Kidney epithelial cell (primary cell): ENCODE data around the gene PCTP. TPM values are rescaled to one million over a fixed set of nuclear protein-coding genes. Genes with fewer than 3 reads are reported as not detected.

Experiments
- DNase-seq: peaks from one replicate; pipeline ENCODE4 v3.0.0-alpha.2; 2010; ENCODE audit warnings: low read depth
- H3K27me3 ChIP-seq: 2 replicates; pipeline ENCODE4 v1.6.0; 2011; ENCODE audit warnings: low read length; ENCODE audit not compliant: control insufficient read depth, insufficient read depth
- H3K36me3 ChIP-seq: 2 replicates; pipeline ENCODE4 v1.5.1; 2011; ENCODE audit warnings: low read length; ENCODE audit not compliant: control insufficient read depth, insufficient read depth
- H3K4me3 ChIP-seq: 2 replicates; pipeline ENCODE4 v1.5.1; 2011; ENCODE audit warnings: low read depth, mild to moderate bottlenecking, control low read depth, low read length
- total RNA-seq: library from RNA; depleted of rRNA; stranded (reverse); fragments of >200 nt; gene quantifications from 2 replicates; pipeline ENCODE4 v1.2.3, GENCODE V29; 2015
- TF ChIP-seq, protein P1 (sequence below): IDR thresholded peaks from 2 replicates; pipeline ENCODE4 v1.5.1; 2011; ENCODE audit warnings: mild to moderate bottlenecking, moderate library complexity, low read length, control low read depth, inconsistent platforms; ENCODE audit not compliant: insufficient read depth, poor library complexity, severe bottlenecking

The PCTP gene
- total RNA-seq, 1 donor from 2014 or later: 32.2 TPM

DNA sequence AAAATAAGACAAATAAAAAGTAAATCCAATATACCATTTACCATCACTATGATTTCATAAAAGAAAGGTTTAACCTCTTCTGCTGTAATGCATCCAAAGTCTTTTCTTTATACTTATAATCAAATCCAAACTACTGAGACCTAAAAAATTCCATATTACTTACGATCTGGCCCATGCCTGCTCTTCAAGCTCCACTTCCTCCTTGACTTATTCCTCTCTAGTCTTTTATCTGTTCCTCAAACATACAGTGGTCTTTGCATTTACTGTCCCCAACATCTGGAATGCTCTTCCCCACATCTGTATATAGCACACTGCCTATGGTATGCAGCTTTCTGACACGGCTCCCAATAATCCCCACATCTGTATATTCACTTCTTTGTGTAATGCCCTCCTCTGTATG, 33.8 kb downstream of the PCTP start:
- DNase-seq: no peak
- TF ChIP-seq, protein P1, sequence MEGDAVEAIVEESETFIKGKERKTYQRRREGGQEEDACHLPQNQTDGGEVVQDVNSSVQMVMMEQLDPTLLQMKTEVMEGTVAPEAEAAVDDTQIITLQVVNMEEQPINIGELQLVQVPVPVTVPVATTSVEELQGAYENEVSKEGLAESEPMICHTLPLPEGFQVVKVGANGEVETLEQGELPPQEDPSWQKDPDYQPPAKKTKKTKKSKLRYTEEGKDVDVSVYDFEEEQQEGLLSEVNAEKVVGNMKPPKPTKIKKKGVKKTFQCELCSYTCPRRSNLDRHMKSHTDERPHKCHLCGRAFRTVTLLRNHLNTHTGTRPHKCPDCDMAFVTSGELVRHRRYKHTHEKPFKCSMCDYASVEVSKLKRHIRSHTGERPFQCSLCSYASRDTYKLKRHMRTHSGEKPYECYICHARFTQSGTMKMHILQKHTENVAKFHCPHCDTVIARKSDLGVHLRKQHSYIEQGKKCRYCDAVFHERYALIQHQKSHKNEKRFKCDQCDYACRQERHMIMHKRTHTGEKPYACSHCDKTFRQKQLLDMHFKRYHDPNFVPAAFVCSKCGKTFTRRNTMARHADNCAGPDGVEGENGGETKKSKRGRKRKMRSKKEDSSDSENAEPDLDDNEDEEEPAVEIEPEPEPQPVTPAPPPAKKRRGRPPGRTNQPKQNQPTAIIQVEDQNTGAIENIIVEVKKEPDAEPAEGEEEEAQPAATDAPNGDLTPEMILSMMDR: no peak
- no peaks in the 10 kb centered on the region for H3K27me3 ChIP-seq

DNA sequence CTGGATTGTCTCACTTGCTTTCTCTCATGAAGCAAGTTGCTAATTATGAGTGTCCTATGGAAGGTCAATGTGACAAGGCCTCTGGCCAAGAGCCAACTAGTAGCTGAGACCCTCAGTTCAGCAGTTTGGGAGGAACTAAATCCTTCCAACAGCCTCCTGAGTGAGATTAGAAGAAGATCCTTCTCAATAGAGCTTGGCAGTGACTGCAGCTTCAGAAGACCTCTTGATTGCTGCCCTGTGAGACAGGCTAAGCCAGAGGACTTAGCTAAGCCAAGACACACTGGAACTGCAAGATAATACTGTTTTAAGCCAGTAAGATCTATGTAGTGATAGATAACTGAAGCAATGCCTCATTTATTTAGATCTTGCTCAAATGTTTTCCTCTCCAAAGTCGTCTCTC, 34.3 kb downstream of the PCTP start:
- DNase-seq: no peak
- no peak overlapping the region for H3K4me3 ChIP-seq
- H3K27me3 ChIP-seq: no peaks in the 10 kb centered on the region
- no peaks in the 10 kb centered on the region for H3K36me3 ChIP-seq
- TF ChIP-seq, protein P1: no peak

More for the DNA sequence above, 33.8 kb downstream of the PCTP start:
- Histone ChIP-seq H3K36me3 (no peaks in the 10 kb centered on the region), H3K4me3 (no peak overlapping the region)

DNA sequence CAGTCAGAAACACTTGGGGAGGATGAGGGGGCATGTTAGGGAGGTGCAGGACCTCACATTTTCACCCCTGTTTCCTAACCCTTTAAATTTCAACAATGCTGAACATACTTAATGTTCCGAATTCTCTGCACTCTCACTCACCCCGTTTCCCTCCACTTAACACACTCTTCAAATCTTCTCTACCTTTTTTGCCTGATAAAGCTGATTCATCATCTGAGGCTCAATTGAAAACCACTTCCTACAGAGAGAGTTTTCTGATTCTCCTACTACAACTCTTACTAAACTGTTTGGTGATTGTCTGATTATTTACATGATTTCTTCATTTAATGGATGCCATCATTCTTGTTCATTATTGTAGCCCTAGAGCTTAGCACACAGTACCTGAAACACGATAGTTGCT, 42.4 kb downstream of the PCTP start:
- TF ChIP-seq, protein P1: no peak
- Histone ChIP-seq H3K4me3 (no peak overlapping the region), H3K36me3 (no peaks in the 10 kb centered on the region), H3K27me3 (no peaks in the 10 kb centered on the region)
- no peak for DNase-seq

DNA sequence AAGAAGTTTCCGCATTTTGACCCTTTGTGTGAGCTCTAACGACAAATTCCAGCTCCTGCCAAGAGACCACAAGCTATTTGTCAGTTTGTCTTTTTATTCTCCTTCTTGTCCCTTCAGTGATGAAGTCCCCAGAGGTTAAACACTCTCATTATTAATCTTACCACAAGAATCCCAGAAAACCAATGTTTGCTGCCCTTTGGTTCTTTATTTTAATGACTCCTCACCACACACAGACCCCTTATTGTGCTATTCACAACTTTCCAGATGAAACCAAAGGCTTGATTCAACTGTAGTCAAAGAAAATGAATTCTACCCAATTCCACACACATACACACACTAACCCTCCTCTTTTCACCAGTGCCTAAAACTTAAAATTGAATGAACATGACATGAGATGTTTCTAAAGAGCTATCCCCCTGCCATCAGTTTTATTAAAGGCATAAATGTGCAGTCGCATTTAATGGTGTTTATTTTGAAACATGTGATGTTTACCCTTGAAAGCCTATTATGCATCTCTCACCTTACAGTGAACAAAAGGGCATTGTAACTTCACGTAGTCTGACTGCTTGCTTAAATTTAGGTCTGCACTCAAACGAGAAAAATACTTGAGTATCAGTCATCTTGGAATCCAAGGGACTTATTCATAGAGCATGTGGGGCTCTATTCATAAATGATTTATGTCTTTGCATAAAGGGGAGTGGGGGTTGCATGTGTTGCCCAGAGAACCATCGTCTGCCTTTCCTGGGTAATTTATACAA, 44.1 kb downstream of the PCTP start:
- no peak for DNase-seq
- Histone ChIP-seq H3K27me3 (no peaks in the 10 kb centered on the region), H3K36me3 (no peaks in the 10 kb centered on the region)

DNA sequence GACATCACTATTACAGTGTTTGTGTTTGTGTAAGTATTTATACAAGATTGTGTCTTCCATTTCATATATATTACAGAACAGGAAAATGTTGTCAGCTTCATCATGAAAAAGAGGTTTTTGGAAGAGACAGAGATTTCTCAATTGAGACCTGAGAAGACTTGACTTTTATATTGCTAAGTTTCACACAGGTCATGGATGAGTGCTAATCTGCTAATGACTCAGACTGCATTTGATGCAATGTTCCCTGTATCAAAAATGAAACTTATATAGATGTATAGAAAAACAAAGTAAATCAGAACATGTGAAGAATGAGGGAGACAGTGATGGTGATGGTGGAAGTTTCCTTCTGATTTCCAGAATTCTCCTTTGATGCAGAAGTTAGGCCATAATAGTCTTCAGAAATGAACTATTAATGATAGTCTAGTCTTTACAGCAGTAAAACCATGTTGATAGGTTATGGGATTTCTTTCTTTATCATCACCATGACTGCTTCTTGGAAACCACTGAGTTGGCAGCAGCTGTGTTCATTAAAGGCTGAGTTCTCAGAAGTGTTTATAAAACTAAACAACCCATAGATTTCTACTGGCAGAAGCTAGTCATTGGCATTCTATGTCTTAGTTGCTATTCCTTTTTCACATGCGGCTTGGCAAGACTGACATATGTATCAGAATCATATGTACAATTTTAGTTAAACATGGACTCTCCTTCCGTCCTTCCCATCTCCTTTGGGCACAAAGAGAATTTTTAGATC, 56.1 kb downstream of the PCTP start:
- TF ChIP-seq, protein P1: no peak
- Histone ChIP-seq H3K27me3 (no peaks in the 10 kb centered on the region), H3K36me3 (no peaks in the 10 kb centered on the region), H3K4me3 (no peak overlapping the region)
- no peak for DNase-seq

More for the DNA sequence above, 44.1 kb downstream of the PCTP start:
- TF ChIP-seq, protein P1: no peak
- H3K4me3 ChIP-seq: no peak overlapping the region
